ENCODE results near the gene PATJ.
"Not testable (repeated sequence)": the region's sequence is repeated elsewhere in the genome, so short reads cannot be mapped to it uniquely, and the experiment has no call there.

Gene PATJ

GRCh38 chr1:61962631-61963030, 220.4 kb downstream of the PATJ start (continued):
- TF ChIP-seq CREB5 (CRISPR knock-in tag; IDR thresholded peaks at IDR 0.05; ENCODE audit: low read depth), result no peak
- TF ChIP-seq SNAI2 (CRISPR knock-in tag; IDR thresholded peaks at IDR 0.05), result no peak
- no peak for TF ChIP-seq TCF4 (CRISPR knock-in tag; IDR thresholded peaks at IDR 0.05; ENCODE audit: borderline replicate concordance)

- not testable (repeated sequence) for ATAC-seq
Measured at GRCh38 chr1:61966450-61967225, 224.4 kb downstream of the PATJ start.

- peak; percentile 68 for ATAC-seq
- TF ChIP-seq TSHZ2 (CRISPR knock-in tag; IDR thresholded peaks at IDR 0.05) (no peak), ZNF8 (CRISPR knock-in tag; IDR thresholded peaks at IDR 0.05) (no peak), ZNF565 (CRISPR knock-in tag; conservative IDR thresholded peaks at IDR 0.05; ENCODE audit: low read depth) (no peak), CREB5 (CRISPR knock-in tag; IDR thresholded peaks at IDR 0.05; ENCODE audit: low read depth) (0 out of 2 replicates have a peak, but pooled peaks have one; percentile 21), ISL1 (CRISPR knock-in tag; IDR thresholded peaks at IDR 0.05) (peak; percentile 68), TCF4 (CRISPR knock-in tag; IDR thresholded peaks at IDR 0.05; ENCODE audit: borderline replicate concordance) (0 out of 2 replicates have a peak, but pooled peaks have one; percentile 20), ZC3H10 (CRISPR knock-in tag; IDR thresholded peaks at IDR 0.05) (no peak), PATZ1 (CRISPR knock-in tag; IDR thresholded peaks at IDR 0.05; ENCODE audit: borderline replicate concordance) (no peak), OSR1 (CRISPR knock-in tag; IDR thresholded peaks at IDR 0.05) (no peak), CSDC2 (CRISPR knock-in tag; IDR thresholded peaks at IDR 0.05) (no peak), POU6F1 (CRISPR knock-in tag; IDR thresholded peaks at IDR 0.05; ENCODE audit: borderline replicate concordance, low read depth) (no peak)
Measured at GRCh38 chr1:61967750-61968149, 225.5 kb downstream of the PATJ start.

- TF ChIP-seq ZFP30 (CRISPR knock-in tag; IDR thresholded peaks at IDR 0.05) (no peak), TCF4 (CRISPR knock-in tag; IDR thresholded peaks at IDR 0.05; ENCODE audit: borderline replicate concordance) (no peak), RARB (CRISPR knock-in tag; IDR thresholded peaks at IDR 0.05) (no peak), CREB5 (CRISPR knock-in tag; IDR thresholded peaks at IDR 0.05; ENCODE audit: low read depth) (no peak), CSRNP3 (CRISPR knock-in tag; IDR thresholded peaks at IDR 0.05) (no peak), OSR1 (CRISPR knock-in tag; IDR thresholded peaks at IDR 0.05) (no peak), ZC3H10 (CRISPR knock-in tag; IDR thresholded peaks at IDR 0.05) (no peak), BACH2 (CRISPR knock-in tag; IDR thresholded peaks at IDR 0.05; ENCODE audit: borderline replicate concordance) (no peak), ISL1 (CRISPR knock-in tag; IDR thresholded peaks at IDR 0.05) (no peak), ZNF565 (CRISPR knock-in tag; conservative IDR thresholded peaks at IDR 0.05; ENCODE audit: low read depth) (no peak), SNAI2 (CRISPR knock-in tag; IDR thresholded peaks at IDR 0.05) (no peak), PATZ1 (CRISPR knock-in tag; IDR thresholded peaks at IDR 0.05; ENCODE audit: borderline replicate concordance) (no peak)
- ATAC-seq, result no peak
Measured at GRCh38 chr1:61968869-61969268, 226.6 kb downstream of the PATJ start.
